ENCODE results near the gene PGC.

GRCh38 chr6:41791305-41791704 is 44.1 kb upstream of the PGC start:
- no peak for TF ChIP-seq POLR2A (IDR thresholded peaks at IDR 0.05)
- TF ChIP-seq CTCF (IDR thresholded peaks at IDR 0.05) = no peak
- no peak for TF ChIP-seq POLR2AphosphoS5 (IDR thresholded peaks at IDR 0.05)
- TF ChIP-seq EP300 (IDR thresholded peaks at IDR 0.05) = no peak
